Activated B cell treated with CpG ODN at 0.5 μM for 24 hours (primary cell): ENCODE measurements around the gene CTDSP1. TPM values are rescaled to one million over a fixed set of nuclear protein-coding genes. Genes with fewer than 3 reads are reported as not detected.

Source experiments
- ATAC-seq: fragments of 200-7000 bp; cut with Tn5 transposase; one replicate; pipeline ENCODE4 v1.10.0; 2021; ENCODE audit warnings: low read depth, mild to moderate bottlenecking, moderate library complexity
- CTCF ChIA-PET: fragments of 350-600 bp; sonication (Branson Sonifier 250); formaldehyde crosslinking; loops from one replicate; lab custom pipeline; 2021; ENCODE audit warnings: antibody characterized with exemption; lab: Charles Lee
- POLR2A ChIA-PET: fragments of 350-600 bp; sonication (Branson Sonifier 250); formaldehyde crosslinking; loops from one replicate; lab custom pipeline; 2021; ENCODE audit warnings: antibody characterized with exemption; lab: Charles Lee
- DNase-seq: peaks from one replicate; pipeline ENCODE4 v3.0.0; 2022
- H3K27ac Mint-ChIP-seq: one replicate; pipeline ENCODE4 v1.8.0; 2020; ENCODE audit warnings: mixed read lengths
- H3K27me3 Mint-ChIP-seq: one replicate; pipeline ENCODE4 v1.8.0; 2021; ENCODE audit warnings: mixed read lengths
- H3K36me3 Mint-ChIP-seq: one replicate; pipeline ENCODE4 v1.8.0; 2021; ENCODE audit warnings: low read depth, mixed read lengths
- H3K4me1 Mint-ChIP-seq: one replicate; pipeline ENCODE4 v1.8.0; 2021; ENCODE audit warnings: mixed read lengths
- H3K4me3 Mint-ChIP-seq: one replicate; pipeline ENCODE4 v1.8.0; 2020; ENCODE audit warnings: mild to moderate bottlenecking, mixed read lengths
- H3K9me3 Mint-ChIP-seq: one replicate; pipeline ENCODE4 v1.8.0; 2020; ENCODE audit warnings: mixed read lengths
- CTCF ChIP-seq: fragments of 200-600 bp; IDR thresholded peaks from one replicate; pipeline ENCODE4 v1.8.0; 2022; ENCODE audit warnings: antibody characterized with exemption, mild to moderate bottlenecking
- intact Hi-C: fragments of 100-400 bp; cut with micrococcal nuclease; formaldehyde crosslinking; loops from one replicate; pipeline ENCODE4 v1.15.1; 2024
- total RNA-seq: library from RNA; stranded (reverse); gene quantifications from 2 replicates; pipeline ENCODE4 v1.2.3, GENCODE V29; 2022

The CTDSP1 gene
- total RNA-seq, 1 donor from 2014 or later: 118 TPM

DNA sequence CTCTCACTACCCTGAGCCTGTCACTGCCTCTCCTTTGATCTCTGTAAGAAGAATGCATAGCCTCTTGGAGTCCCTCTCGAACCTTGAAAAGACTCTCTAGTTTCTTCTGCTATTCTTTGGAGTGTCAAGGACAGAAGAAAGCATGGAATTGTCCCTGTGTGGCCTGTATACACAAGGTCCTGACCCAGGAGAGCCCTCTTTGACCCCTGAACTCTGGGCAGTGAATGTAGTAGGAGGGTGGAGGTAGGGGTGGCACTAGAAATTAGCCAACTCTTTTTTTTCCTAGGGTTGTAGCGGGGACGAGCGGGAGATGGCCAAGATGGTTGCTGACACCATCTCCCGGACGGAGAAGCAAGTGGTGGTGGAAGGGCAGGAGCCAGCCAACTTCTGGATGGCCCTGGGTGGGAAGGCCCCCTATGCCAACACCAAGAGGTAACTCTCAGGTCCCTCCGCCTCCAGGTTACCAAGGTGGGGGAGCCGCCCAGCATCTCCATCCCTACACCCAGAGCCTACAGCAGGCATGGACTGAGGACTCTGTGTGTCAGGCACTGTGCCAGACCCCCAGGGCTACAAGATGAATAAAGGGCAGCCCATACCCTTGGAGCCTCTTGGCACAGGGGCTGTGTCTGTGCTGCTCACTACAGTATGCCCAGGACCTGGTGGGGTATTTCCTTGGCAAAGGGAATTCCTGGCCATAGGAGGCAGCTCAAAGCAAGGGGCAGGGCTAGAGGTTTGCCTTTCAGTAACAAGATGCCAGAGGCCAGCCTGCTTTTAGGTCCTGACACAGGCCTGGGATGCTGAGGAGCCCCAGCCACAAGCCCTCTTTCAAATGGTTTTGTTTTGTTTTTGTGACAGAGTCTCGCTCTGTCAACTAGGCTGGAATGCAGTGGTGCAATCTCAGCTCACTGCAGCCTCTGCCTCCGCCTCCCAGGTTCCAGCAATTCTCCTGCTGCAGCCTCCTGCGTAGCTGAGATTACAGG lies 35.6 kb downstream of the CTDSP1 start:
- Mint-ChIP-seq H3K4me3 (no peak overlapping the region), H3K36me3 (no peaks in the 10 kb centered on the region), H3K9me3 (no peaks in the 10 kb centered on the region), H3K27me3 (no peaks in the 10 kb centered on the region), H3K4me1 (peaks cover 20% of the 10 kb centered on the region), H3K27ac (no peak overlapping the region)
- DNase-seq: no peak
- ChIA-PET POLR2A (no interaction called here), CTCF (no interaction called here)
- no peak for ATAC-seq
- no peak for TF ChIP-seq CTCF
- intact Hi-C loops: no loop called here

GRCh38 chr2:218436992-218437391 lies 37.3 kb downstream of the CTDSP1 start:
- intact Hi-C loops: no loop called here
- no peak overlapping the region for H3K27ac Mint-ChIP-seq
- TF ChIP-seq CTCF: no peak
- ChIA-PET CTCF (no interaction called here), POLR2A (no interaction called here)
- H3K27me3 Mint-ChIP-seq: no peaks in the 10 kb centered on the region
- no peaks in the 10 kb centered on the region for H3K9me3 Mint-ChIP-seq
- no peak overlapping the region for H3K4me3 Mint-ChIP-seq
- ATAC-seq (no peak), DNase-seq (no peak)
- H3K4me1 Mint-ChIP-seq: peaks cover 20% of the 10 kb centered on the region
- H3K36me3 Mint-ChIP-seq: no peaks in the 10 kb centered on the region

DNA sequence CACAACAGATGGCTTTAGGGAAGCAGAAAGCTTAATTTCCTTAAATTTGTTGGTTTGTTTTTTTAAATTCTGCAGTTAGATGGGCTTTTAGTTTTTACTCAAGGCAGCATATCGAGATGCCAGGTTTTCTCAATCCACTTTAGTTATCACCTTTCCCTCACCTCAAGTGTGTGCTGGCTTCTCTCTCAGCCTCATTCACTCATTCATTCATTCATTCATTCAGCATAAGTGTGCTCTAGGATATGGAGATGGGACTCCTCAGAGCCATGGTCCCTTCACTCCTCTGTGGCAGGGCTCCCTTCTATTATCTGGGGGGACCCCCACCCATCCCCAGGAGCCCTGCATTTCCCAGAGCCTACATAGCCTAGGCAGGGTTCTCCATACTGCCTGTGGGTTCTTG lies 38.3 kb downstream of the CTDSP1 start:
- H3K4me3 Mint-ChIP-seq: no peak overlapping the region

DNA sequence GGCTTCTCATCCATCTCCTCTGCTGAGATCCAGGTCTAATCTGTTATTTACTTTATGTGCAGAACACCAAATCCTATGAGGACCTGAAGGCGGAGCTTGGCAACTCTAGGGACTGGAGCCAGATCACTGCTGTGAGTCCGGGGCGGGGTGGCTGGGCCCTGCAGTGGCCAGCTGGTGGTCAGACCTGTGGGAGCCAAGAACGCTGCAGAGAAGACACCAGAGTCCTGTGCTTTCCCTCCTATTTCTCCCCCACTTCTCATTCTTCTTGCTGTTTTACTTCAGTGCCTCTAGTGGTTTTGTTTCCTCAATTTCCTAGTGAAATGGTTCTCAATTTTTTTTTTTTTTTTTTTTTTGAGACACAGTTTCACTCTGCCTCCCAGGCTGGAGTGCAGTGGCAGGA lies 38.9 kb downstream of the CTDSP1 start:
- no peak overlapping the region for H3K27ac Mint-ChIP-seq
- no peak for DNase-seq
- TF ChIP-seq CTCF: no peak
- H3K36me3 Mint-ChIP-seq: no peaks in the 10 kb centered on the region
- H3K27me3 Mint-ChIP-seq: no peaks in the 10 kb centered on the region
- H3K9me3 Mint-ChIP-seq: no peaks in the 10 kb centered on the region
- CTCF ChIA-PET: no interaction called here
- peaks cover 20% of the 10 kb centered on the region for H3K4me1 Mint-ChIP-seq
- ATAC-seq: no peak
- intact Hi-C loops: no loop called here
- POLR2A ChIA-PET: no interaction called here
- no peak overlapping the region for H3K4me3 Mint-ChIP-seq

More for the DNA sequence above, 38.3 kb downstream of the CTDSP1 start:
- no peak overlapping the region for H3K27ac Mint-ChIP-seq
- no peak for ATAC-seq
- TF ChIP-seq CTCF: no peak
- ChIA-PET POLR2A (interaction anchor here (0.6 kb wide), 1 partner anchor 38 kb away, joined by 5 read pairs; the partner anchor contains the start of gene CTDSP1), CTCF (no interaction called here)
- H3K4me1 Mint-ChIP-seq: peaks cover 20% of the 10 kb centered on the region
- intact Hi-C loops: no loop called here
- no peak for DNase-seq
- no peaks in the 10 kb centered on the region for H3K27me3 Mint-ChIP-seq
- no peaks in the 10 kb centered on the region for H3K36me3 Mint-ChIP-seq
- H3K9me3 Mint-ChIP-seq: no peaks in the 10 kb centered on the region

- Mint-ChIP-seq H3K27me3 (no peaks in the 10 kb centered on the region), H3K36me3 (peaks cover 30% of the 10 kb centered on the region), H3K27ac (no peak overlapping the region), H3K9me3 (no peaks in the 10 kb centered on the region), H3K4me1 (no peaks in the 10 kb centered on the region), H3K4me3 (no peak overlapping the region)
- no peak for TF ChIP-seq CTCF
- DNase-seq (no peak), ATAC-seq (no peak)
- ChIA-PET CTCF (no interaction called here), POLR2A (no interaction called here)
- intact Hi-C loops: no loop called here
These were observed 45.2 kb downstream of the CTDSP1 start for GRCh38 chr2:218444692-218445357.
